Activated CD8-positive, alpha-beta T cell treated with anti-CD3 and anti-CD28 coated beads for 36 hours (primary cell): ENCODE measurements around the gene BNIP2. TPM values are rescaled to one million over a fixed set of nuclear protein-coding genes. Genes with fewer than 3 reads are reported as not detected.

Source experiments
- ATAC-seq: fragments of 200-7000 bp; cut with Tn5 transposase; one replicate; pipeline ENCODE4 v1.10.0; 2021; ENCODE audit warnings: mild to moderate bottlenecking, moderate library complexity
- CTCF ChIA-PET: fragments of 350-600 bp; sonication (Branson Sonifier 250); formaldehyde crosslinking; loops from one replicate; lab custom pipeline; 2021; ENCODE audit warnings: antibody characterized with exemption; lab: Charles Lee
- POLR2A ChIA-PET: fragments of 350-600 bp; sonication (Branson Sonifier 250); formaldehyde crosslinking; loops from one replicate; lab custom pipeline; 2021; ENCODE audit warnings: antibody characterized with exemption; lab: Charles Lee
- DNase-seq: peaks from one replicate; pipeline ENCODE4 v3.0.0-alpha.2; 2020
- H3K27ac Mint-ChIP-seq: one replicate; pipeline ENCODE4 v1.8.0; 2021; ENCODE audit warnings: mild to moderate bottlenecking, mixed read lengths
- H3K27me3 Mint-ChIP-seq: one replicate; pipeline ENCODE4 v1.8.0; 2021; ENCODE audit warnings: mixed read lengths
- H3K36me3 Mint-ChIP-seq: one replicate; pipeline ENCODE4 v1.8.0; 2021; ENCODE audit warnings: low read depth, mixed read lengths
- H3K4me1 Mint-ChIP-seq: one replicate; pipeline ENCODE4 v1.8.0; 2021; ENCODE audit warnings: low read depth, mixed read lengths
- H3K4me3 Mint-ChIP-seq: one replicate; pipeline ENCODE4 v1.8.0; 2021; ENCODE audit warnings: mild to moderate bottlenecking, moderate library complexity, mixed read lengths
- H3K9me3 Mint-ChIP-seq: one replicate; pipeline ENCODE4 v1.8.0; 2021; ENCODE audit warnings: mixed read lengths
- CTCF ChIP-seq: fragments of 200-600 bp; IDR thresholded peaks from one replicate; pipeline ENCODE4 v1.8.0; 2022; ENCODE audit warnings: antibody characterized with exemption, mild to moderate bottlenecking
- intact Hi-C: fragments of 100-400 bp; cut with micrococcal nuclease; formaldehyde crosslinking; loops from one replicate; pipeline ENCODE4 v1.10.0; 2022
- total RNA-seq, 2 experiments: library from RNA; stranded (reverse); gene quantifications; one replicate each; pipeline ENCODE4 v1.2.3, GENCODE V29; 2021

BNIP2 gene
- total RNA-seq, 2 experiments from 2014 or later: 52.2 to 53.2 TPM

- intact Hi-C loops: no loop called here
- DNase-seq (no peak), ATAC-seq (no peak)
- Mint-ChIP-seq H3K4me3 (no peak overlapping the region), H3K27ac (no peak overlapping the region), H3K9me3 (no peaks in the 10 kb centered on the region), H3K36me3 (peaks cover 37% of the 10 kb centered on the region), H3K27me3 (no peaks in the 10 kb centered on the region), H3K4me1 (peaks cover 32% of the 10 kb centered on the region)
- no peak for TF ChIP-seq CTCF
- ChIA-PET CTCF (interaction anchor here (0.6 to 1.5 kb wide), 3 partner anchors 11 to 520 kb away, joined by 3 to 5 read pairs (median 4); no protein-coding TSS in a partner anchor), POLR2A (interaction anchor here (1.3 kb wide), 3 partner anchors 8 to 35 kb away, joined by 3 to 5 read pairs (median 4); partner anchors contain the start of genes BNIP2 and GTF2A2)
These were observed 8.2 kb downstream of the BNIP2 start for GRCh38 chr15:59680870-59681269.

- H3K27me3 Mint-ChIP-seq: no peaks in the 10 kb centered on the region
- H3K27ac Mint-ChIP-seq: no peak overlapping the region
- POLR2A ChIA-PET: interaction anchor here (1.3 kb wide), 3 partner anchors 9 to 34 kb away, joined by 3 to 5 read pairs (median 4); partner anchors contain the start of genes BNIP2 and GTF2A2
- CTCF ChIA-PET: interaction anchor here (1.1 to 1.5 kb wide), 2 partner anchors 11 to 147 kb away, joined by 3 to 4 read pairs; no protein-coding TSS in a partner anchor
- intact Hi-C loops: no loop called here
- peaks cover 32% of the 10 kb centered on the region for H3K36me3 Mint-ChIP-seq
- no peak overlapping the region for H3K4me3 Mint-ChIP-seq
- H3K4me1 Mint-ChIP-seq: peaks cover 26% of the 10 kb centered on the region
- ATAC-seq: no peak
- DNase-seq: no peak
- TF ChIP-seq CTCF: no peak
- no peaks in the 10 kb centered on the region for H3K9me3 Mint-ChIP-seq
These were observed 8.8 kb downstream of the BNIP2 start for GRCh38 chr15:59680346-59680745.

- H3K27me3 Mint-ChIP-seq: no peaks in the 10 kb centered on the region
- TF ChIP-seq CTCF: no peak
These were observed 10.5 kb downstream of the BNIP2 start for GRCh38 chr15:59678620-59679019.

GRCh38 chr15:59678172-59678571, 10.9 kb downstream of the BNIP2 start:
- H3K4me1 Mint-ChIP-seq: peaks cover 12% of the 10 kb centered on the region
- H3K27me3 Mint-ChIP-seq: no peaks in the 10 kb centered on the region
- DNase-seq (no peak), ATAC-seq (no peak)
- H3K36me3 Mint-ChIP-seq: peaks cover 35% of the 10 kb centered on the region
- intact Hi-C loops: no loop called here
- no peak overlapping the region for H3K4me3 Mint-ChIP-seq
- H3K9me3 Mint-ChIP-seq: no peaks in the 10 kb centered on the region
- TF ChIP-seq CTCF: no peak
- ChIA-PET CTCF (no interaction called here), POLR2A (interaction anchor here (1.1 to 1.3 kb wide), 2 partner anchors 10 to 25 kb away, joined by 3 read pairs; no protein-coding TSS in a partner anchor)
- peak overlapping the region; percentile 25 for H3K27ac Mint-ChIP-seq

More at GRCh38 chr15:59678620-59679019, 10.5 kb downstream of the BNIP2 start:
- peak overlapping the region; percentile 78 for H3K27ac Mint-ChIP-seq
- no peaks in the 10 kb centered on the region for H3K9me3 Mint-ChIP-seq
- peaks cover 13% of the 10 kb centered on the region for H3K4me1 Mint-ChIP-seq
- CTCF ChIA-PET: no interaction called here
- no peak for ATAC-seq
- intact Hi-C loops: no loop called here
- H3K4me3 Mint-ChIP-seq: no peak overlapping the region
- DNase-seq: no peak
- POLR2A ChIA-PET: interaction anchor here (1.1 to 1.3 kb wide), 2 partner anchors 9 to 25 kb away, joined by 3 read pairs; no protein-coding TSS in a partner anchor
- peaks cover 36% of the 10 kb centered on the region for H3K36me3 Mint-ChIP-seq

- Mint-ChIP-seq H3K36me3 (peaks cover 38% of the 10 kb centered on the region), H3K9me3 (no peaks in the 10 kb centered on the region), H3K27me3 (no peaks in the 10 kb centered on the region), H3K4me1 (peaks cover 9% of the 10 kb centered on the region), H3K27ac (no peak overlapping the region), H3K4me3 (no peak overlapping the region)
- ChIA-PET CTCF (no interaction called here), POLR2A (no interaction called here)
- DNase-seq: no peak
- no peak for TF ChIP-seq CTCF
- no peak for ATAC-seq
- intact Hi-C loops: no loop called here
These were observed 12.6 kb downstream of the BNIP2 start for GRCh38 chr15:59676565-59676964.
